GM19438 (cell line): ENCODE measurements around the gene TEX53.

ENCODE experiments used
- ATAC-seq: cut with Tn5 transposase; IDR thresholded peaks from one replicate; pipeline ENCODE4 v1.9.1; 2021; ENCODE audit warnings: low read depth; ENCODE audit not compliant: unreplicated experiment

The TEX53 gene

DNA sequence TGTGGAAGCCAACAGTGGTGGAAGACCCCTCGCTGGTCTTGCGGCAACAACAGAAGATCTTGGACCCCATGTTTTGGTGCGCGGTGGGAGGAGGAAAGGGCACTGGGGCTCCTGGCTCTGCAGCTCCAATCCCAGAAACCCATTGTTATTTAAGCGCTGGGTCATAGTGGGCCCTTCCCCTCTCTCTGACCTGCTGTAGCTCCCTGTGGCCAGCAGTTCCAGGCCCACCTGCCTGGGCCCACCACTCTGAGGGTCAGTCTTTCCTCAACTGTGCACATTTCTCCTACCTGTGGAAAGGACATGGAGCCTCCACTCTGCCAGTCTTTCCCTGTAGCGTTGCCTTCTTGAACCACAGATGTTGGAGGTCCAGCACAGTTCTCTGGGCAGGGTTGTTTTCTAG, at the start of gene TEX53:
TSS of gene TEX53 (minus strand) at position 101 of the 400 bp plus-strand sequence. CDS start at position 70, 31 bp downstream.
- no peak for ATAC-seq

DNA sequence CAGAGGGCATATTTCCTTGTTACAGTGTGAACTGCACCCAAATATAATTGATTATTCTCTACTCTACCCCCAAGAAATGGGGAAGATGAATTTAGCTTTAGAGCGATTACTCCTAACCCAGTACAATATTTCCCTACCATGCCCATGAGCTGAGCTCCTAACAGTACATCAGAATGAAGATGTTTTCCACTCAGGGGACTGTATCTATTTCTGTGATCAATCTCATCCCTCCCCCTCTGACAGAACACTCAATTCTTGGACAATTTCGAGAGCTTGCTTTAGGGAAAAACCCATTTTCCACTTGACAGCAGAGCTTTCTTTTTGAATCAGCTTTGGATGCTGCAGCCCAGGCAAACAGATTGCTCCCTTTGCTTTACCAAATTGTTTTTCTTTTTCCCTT, 49.1 kb upstream of the TEX53 start:
- no peak for ATAC-seq

DNA sequence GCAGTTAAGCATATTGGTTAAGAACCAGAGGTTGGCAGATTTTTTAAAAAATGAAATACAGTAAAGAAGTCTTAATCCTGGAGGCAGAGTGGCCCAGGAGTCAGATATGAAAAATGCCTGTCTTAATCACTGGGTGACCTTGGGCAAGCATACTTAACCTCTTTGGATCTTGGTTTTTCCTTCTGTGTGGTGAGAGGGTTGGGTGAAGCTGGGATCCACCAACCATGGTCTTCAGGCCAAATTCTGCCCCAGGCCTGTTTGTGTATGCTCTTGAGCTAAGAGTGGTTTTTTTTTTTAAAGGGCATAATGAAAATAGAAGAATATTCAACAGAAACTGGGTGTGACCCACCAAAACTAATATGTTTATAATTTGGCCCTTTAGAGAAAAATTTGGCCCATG, 44.4 kb upstream of the TEX53 start:
- no peak for ATAC-seq

DNA sequence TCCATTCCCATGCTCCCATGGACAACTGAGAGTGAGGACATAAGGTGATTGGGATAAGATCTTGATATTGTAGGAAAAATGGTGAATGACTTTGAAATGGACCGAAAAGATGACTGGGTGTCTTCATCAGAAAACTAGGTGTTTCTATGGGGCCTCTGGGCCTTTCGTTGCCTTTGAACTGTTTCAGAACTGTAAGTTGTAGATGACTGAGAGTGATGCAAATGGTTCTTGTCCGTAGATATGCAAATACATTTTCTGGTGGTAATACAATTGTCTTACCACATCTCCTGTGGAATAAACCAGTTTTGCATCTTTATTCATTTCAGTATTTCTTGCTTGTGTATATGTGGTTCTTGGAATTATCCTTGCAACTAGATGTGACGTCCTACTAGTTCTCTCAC, 40.3 kb upstream of the TEX53 start:
- no peak for ATAC-seq

DNA sequence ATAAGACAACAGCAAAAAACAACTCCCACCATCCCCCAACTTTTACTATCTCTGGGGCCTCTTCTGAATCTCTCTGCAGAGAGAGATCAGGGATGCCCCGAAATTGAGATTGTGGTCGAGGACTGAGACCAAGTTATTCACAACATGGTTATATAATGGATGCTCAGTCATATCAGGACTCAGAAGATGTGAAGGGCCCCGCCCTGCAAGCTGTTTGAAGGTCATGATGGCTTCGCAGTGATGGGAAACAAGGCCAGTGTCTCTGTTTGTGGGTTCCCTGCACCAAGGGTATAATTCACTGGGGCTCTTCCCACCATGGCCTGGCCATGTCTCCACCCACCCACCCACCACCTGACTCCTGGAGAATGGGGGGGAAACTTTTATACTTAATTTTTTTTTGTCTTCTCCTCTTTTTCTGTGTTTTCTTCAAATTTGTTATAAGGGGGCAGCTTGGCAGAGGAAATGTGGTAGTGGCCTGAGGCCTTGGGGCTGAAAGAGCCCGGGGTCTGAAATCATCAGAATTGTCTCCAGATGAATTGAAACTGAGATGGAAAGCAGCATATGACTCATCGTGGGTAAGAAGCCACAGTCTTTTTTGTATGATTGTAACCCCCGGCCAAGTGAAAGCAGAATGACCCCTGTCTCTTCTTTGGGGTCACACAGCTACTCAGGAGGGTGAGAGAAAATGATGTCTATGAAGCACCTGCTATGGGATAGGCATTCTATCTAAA, 39.4 kb upstream of the TEX53 start:
- peak; percentile 74 for ATAC-seq

DNA sequence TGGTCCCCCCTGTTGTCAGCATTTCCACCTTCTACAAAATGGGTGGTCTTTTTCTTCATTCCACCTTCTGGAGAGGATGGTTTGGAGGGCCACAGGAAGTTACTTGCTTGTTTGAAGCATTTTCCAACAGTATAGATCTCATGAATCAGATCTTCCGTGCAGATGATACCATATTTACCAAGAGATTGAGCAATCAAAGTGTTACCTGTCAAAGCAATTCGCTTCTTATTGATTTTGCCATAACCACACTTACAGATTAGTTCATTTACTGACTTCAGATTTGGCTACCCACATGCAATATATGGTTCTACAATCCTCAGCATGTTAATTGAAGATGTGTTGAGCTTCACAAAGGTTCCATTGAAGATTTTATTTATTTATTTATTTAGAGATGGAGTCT, 38.3 kb upstream of the TEX53 start:
- ATAC-seq, result no peak

DNA sequence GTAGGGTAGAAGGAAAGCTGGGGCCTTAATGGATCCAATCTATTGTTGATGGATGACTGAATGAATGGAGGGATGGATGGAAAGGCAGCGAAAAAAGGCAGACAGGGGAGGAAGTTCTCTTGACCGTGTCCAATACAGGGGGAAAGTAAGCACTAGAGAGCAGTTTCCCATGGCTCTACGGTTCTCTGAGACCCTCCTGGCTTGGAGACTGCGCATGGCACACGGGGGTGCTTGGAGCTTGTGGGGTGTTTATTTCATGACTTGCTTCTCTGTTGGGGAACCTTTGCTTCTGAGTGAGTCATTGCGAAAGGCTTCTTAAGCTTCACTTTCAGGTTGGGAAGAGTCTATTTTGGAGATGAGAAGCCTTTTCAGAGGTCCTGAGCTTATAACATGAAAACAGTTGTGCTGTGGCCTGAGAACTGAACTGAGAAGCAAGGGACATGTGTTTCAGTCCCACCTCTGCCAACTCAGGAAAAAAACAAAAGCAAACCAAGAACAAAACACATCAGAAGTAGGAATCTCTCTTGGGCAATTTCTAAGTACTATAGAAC, 37.2 kb upstream of the TEX53 start:
- peak; percentile 43 for ATAC-seq

DNA sequence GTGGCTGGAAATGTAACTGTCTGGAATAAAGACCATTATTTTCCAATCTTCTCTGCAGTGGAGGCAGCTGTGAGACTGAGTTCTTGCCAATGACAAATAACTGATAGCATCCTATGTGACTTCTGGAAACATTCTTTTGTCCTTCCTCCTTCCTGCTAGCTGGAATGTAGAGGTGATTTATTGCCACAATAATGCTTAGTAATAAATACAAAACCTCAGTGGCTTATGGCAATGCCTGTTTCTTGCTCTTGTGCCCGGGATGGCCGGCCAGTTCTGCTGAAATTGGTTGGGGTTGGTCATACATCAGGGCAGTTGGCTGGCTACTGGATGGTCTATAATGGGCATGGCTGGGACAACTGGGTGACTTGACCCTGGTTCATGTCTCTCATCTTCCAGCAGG, 36.5 kb upstream of the TEX53 start:
- no peak for ATAC-seq

DNA sequence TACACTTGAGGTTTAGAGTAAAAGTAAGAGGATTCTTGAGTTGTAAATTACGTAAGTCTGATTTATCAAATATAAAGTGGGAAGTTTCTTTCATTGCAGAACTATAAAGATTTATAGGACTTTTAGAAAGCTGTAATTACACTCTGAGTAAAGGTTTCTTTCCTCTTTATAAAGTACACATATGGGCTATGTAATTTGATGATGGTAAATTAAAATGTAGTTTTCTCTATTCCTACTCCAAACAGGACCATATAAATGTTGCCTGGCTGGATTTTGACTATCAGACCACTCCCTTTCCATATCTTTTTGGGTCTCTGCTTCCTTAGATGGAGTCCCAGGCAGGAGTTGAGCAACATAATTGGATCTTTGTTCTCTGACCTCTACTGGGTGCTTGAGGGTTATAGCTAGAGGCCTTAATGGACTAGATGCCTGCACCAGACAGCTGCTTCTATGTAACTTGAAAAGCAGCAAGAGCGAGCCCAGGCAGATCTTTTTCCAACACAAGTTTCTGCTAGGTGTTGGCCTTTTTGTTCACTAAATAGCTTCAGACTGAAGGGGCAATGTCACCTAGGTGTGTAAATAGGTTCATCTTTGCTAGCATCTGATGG, 35.7 kb upstream of the TEX53 start:
- ATAC-seq, result no peak

DNA sequence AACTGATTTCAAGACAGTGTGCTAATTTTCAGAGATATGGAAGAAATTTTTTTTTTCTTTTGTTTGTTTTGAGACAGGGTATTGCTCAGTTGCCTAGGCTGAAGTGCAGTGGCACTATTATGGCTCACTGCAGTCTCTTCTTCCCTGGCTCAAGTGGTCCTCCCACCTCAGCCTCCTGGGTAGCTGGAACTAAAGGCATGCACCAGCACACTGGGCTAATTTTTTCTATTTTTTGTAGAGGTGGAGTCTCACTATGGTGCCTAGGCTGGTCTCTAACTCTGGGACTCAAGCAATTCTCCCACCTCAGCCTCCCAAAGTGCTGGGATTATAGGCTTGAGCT, 34.3 kb upstream of the TEX53 start:
- ATAC-seq, result no peak

DNA sequence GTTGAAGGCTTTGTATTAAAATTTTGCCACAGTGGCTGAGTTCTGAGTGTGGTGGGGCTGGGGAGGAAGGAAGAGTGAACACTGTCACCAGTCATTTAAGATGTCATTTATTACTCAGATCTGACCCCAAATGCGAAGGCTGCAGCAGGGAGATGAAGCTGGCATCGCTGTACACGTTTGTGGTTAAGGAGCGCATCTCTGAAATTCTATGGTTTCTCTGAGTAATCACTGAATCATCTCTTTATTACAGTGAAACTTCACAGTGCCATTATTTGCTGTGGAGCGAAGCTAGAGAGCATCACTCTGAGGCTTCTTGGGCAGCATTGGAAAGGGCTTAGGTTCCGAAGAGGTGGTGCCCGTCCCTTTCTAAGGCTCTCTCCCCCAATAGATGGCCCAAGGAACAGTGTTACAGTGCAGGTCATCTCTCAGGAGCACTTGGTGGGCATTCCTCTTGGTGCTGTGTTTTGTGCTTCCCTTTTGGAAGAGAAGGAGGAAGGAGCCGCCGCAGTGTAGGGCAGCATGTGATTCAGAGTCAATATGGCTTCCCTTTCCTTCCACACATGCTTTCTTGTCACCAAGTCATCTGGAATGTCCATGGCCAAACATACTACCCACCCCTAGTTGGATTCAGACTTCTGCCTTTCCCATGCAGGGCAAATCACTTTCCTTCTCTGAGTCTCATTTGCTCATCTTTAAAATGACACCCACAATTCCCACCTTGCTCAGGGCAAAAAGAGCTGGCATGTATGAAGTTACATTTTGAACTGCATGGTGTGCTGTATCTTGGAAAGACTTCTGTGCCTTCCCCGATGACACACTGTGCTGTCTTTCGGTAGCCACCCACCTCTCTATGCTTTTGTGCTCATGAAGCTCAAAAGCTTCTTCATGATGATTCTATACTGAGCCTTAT, 33.7 kb upstream of the TEX53 start:
- ATAC-seq, result no peak

DNA sequence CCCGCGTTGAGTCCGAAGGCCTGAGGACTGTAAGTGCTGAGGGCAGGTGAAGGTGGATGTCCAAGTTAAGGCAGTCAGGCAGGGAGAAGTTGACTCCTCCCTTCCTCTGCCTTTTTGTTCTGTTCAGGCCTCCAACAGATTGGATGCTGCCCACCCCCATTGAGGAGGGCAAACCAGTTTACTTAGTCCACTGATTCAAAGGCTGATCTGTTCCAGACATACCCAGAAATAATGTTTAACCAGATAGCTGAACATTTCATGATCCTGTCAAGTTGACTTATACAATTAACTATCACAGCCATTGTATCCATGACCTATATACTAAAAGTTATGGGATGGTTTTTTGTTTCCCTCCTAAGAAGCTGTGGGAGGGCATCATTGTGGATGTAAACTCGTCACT, 32.7 kb upstream of the TEX53 start:
- no peak for ATAC-seq

DNA sequence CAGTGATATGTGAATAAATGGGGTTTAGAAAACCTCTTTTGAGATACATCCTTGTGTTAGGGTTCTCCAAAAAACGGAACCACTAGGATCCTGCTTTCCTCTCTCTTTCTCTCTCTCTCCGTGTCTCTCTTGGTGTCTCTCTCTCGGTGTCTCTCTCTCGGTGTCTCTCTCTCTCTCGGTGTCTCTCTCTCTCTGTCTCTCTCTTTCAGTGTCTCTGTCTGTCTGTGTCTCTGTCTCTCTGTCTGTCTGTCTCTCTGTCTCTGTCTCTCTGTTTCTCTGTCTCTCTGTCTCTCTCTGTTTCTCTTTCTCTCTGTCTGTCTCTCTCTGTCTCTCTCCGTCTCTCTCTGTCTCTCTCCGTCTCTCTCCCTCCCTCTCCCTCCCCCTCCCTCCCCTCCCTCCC, 32.2 kb upstream of the TEX53 start:
- ATAC-seq, result no peak

DNA sequence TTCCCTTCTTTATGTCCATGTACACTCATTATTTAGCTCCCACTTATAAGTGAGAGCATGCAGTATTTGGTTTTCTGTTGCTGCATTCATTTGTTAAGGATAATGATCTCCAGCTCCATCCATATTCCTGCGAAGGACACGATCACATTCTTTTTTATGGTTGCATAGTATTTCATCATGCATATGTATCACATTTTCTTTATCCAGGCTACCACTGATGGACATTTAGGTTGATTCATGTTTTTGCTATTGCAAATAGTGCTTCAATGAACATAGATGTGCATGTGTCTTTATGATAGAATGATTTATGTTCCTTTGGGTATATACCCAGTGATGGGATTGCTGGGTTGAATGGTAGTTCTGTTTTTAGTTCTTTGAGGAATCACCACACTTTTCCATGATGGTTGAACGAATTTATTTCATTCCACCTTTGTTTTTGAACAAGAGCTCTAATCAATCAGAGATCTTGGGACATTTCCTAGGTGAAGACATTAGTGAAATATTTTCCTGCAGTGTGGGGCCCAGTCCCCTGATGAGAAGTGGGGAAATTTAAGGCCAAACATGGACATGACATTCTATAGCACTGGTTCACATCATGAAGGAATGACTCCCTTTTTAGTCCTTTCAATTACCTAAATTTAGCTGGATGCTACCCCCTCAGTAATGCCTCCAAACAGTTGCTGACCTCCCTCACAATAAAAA, 31.5 kb upstream of the TEX53 start:
- ATAC-seq, result no peak

DNA sequence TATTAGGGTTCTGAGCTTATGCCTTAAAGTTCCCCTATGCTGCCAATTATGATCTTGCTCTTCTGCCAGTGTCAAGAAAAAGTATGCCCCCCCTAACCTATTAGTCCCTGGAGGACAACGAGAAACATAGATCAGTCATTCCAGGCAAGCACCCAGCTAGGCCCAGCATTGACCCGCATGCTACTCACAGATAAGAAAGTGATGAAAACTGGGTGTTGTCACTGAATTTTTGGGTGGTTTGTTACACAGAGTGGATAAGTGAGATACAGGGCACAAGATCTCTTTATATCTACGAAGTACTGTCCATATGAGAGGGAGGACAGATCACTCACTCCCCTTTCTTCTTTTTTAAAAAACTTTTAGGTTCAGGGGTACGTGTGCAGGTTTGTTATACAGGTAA, 30.8 kb upstream of the TEX53 start:
- no peak for ATAC-seq

DNA sequence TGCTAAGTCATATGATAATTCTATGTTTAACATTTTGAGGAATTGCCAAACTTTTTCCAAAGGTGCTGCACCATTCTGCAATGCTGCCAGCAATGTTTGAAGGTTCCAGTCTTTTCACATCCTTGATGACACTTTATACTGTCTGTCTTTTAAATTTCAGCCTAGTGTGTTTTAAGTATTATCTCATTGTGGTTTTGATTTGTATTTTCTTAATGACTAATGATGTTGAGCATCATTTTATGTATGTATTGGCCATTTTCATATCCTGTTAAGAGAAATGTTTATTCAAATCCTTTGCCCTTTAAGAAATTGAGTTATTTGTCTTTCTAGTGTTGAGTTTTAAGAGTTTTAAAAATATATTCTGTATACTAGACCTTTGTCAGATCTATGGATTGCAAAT, 29.4 kb upstream of the TEX53 start:
- no peak for ATAC-seq

DNA sequence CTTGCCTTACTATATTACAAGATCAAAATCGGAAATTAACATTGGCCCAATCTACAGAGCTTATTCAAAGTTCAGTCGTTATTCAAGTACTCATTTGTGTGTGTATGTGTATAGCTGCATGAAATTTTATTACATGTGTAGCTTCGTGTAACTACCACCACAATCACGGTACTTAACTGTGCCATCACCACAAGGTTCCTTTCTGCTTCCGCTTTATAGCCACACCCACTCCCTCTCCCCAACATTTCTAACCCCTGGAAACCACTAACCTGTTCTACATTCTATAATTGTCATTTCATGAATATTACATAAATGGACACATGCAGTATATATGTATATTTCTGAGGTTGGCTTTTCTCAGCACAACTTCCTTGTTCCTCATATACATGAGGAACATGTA, 28.3 kb upstream of the TEX53 start:
- ATAC-seq, result no peak

DNA sequence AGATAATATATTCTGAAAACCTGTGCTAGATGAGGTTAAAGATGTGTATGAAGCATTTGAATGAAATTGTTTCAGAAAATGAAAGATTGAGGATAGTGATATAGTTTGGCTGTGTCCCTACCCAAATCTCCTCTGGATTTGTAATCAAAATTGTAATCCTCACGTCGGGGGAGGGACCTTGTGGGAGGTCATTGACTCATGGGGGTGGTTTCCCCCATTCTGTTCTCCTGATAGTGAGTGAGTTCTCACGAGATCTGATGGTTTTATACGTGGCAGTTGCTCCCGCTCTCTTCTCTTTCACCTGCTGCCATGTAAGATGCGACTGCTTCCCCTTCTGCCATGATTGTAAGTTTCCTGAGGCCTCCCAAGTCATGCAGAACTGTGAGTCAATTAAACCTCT, 26.4 kb upstream of the TEX53 start:
- ATAC-seq, result no peak

DNA sequence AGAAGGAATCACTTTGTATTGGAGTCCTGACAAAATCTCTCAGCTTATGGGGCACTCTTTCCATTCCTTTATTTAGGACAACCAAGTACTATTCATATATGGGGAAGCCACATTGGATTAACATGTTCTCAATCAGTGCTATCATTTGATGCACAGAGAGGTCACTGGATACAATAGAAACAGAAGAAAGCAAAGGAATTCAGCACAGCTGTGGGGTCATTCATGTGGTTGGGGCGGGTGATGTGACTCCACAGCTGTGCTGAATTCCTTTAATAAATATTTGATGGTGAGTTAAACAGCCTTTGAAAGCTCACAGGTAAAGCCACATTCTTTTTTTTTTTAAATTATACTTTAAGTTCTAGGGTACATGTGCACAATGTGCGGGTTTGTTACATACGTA, 25.2 kb upstream of the TEX53 start:
- no peak for ATAC-seq

DNA sequence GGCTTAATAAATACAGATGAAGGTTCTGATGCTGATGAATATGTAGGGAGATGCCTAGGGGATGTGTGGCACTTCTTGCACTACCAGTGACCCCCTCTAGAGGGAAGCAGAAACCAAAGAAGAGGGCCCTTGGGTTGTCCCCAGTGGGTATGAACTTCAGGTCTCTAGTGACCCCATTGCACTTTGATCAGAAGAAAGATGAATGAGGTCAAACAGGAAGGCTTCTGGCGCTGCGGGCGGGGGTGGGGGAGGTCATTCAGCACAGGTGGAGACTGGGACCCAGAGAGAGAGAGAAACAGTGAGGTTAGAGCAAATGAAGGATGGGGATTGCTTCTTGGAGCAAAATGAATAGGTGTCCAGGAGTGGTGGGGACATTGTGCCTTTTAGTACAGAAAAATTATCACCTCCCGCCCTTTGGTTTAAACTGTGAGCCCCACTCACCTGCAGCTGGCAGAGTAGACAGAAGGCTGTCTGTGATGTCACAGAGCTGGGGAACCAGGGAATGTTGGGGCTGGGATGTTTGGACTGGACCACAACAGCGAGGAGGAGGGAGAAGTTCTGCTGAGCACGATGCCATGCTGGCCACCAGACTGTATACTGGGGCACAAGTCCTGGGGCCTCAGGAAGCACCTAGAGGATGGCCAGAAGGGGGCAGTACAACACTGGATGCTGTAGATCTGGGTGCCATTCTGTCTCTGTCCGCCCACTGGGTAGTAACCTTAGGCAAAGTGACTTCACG, 24.2 kb upstream of the TEX53 start, which contains the start of gene TEX48:
TSS of gene TEX48 (minus strand) at position 599 of the 739 bp plus-strand sequence. CDS start 10,469 bp downstream, outside the sequence.
- peak; percentile 83 for ATAC-seq
